OCI-M2 (cell line): ENCODE data around the gene ABTB1.

Experiments used
- DNase-seq: peaks from one replicate; lab custom pipeline; 2025; ENCODE audit not compliant: unreplicated experiment; lab: John Stamatoyannopoulos, UW

The ABTB1 gene

DNA sequence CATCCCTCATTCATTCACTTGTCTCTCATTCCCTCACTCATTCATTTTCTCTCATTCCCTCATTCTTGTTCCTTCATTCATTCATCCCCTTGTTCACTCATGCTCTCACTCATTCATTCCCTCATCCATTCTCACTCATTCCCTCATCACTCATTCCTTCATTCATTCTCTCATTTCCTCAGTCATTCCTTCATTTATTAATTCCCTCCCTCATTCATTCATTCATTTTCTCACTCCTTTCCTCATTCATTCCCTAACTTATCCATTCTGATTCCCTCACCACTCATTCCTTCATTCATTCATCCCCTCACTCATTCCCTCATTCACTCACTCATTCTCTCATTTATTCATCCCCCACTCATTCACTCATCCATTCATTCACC lies 13.8 kb downstream of the ABTB1 start:
- no peak for DNase-seq

DNA sequence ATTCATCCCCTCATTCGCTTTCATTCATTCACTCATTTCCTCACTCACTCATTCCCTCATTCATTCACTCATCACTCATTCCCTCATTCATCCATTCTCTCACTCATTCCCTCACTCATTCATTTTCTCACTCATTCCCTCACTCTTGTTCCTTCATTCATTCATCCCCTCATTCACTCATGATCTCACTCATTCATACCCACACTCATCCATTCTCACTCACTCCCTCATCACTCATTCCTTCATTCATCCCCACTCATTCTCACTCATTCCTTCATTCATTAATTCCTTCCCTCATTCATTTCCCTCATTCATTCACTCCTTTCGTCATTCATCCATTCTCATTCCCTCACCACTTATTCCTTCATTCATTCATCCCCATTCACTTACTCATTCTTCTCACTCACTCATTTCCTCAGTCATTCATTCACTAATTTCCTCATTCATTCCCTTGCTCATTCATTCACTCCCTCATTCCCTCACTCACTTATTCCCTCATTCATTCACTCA lies 14.5 kb downstream of the ABTB1 start:
- no peak for DNase-seq

DNA sequence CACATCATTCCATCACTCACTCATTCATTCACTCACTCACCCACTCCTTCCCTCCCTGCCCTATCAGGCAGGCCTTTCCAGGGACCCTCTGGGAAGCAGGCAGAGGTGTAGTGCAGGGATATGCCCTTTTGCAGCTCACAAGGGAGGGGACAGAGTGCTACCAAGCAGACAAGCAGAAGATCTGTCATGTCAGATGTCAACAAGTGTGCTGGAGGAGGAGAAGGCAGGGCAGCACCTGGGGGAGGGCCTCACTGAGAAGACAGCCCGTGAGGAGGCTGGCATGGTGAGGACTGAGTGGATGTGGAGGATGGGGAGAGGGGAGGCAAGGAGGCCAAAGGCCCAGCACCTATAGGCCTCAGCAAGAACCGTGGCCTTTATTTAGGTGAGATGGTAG lies 15.3 kb downstream of the ABTB1 start:
- no peak for DNase-seq

DNA sequence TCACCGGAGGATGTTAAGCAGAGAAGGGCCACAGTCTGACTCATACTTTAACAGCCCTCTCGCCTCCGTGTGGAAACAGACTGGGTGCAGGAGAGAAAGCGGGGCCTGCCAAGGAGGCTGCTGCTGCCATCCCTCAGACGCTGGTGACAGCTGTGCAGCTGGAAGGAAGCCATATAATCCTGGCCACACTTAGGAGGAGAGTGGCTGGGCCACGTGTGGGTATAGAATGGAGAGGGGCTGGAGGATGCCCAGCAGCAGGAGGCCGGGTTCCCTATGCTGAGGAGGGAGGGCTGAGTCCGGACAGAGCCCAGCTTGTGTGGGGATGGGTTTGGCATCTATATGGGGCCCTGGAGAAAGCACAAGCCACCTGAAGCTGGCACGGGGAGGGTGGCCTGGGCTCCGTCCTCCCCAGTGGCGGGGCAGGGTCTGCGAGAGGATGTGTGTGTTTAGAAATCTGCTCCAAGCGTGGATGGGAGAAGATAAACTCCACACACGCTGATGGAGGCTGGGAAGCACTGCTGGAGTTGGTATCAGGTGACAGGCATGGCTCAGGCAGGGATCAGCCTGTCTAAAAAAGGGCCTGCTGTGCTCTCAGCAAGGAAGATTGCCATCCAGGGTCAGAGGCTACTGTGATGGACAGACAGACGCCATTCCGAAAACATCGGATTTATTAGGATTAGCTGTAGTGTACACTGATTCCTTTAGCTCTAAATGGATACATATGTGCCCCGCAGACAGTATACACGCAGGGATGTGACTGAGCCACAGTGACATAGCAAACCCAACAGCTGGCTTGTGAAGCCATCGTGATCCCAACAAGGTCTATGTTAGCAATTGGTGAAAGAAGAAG lies 15.9 kb downstream of the ABTB1 start:
- DNase-seq = no peak

DNA sequence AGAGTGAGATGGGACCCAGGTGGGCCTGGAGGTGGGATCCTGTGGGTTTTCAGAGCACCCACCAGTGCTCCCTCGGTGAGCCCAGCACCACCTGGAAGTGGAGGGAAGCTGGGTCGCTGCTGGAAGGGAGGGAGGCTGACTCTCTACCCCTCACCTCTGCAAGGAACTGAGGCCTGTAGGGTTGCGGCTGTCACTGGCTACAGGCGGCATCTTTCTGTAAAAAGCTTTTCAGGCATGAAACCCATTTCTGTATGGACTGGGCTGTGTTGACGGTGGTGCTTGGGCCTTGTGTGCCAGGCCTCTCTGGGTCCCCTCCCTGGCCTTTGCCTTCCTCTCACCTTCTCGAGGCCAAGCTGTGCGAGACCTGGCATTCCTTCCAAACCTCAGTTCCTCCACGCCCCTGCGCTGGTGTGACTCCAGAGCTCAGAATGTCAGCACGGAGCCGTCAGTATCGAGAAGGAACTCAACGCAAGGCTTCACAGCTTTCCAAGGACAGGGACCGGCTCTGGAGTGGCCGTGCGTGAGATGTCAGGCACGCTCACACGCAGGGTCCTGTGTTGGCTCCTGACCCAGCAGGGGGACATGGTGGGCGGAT lies 16.6 kb downstream of the ABTB1 start:
- no peak for DNase-seq

DNA sequence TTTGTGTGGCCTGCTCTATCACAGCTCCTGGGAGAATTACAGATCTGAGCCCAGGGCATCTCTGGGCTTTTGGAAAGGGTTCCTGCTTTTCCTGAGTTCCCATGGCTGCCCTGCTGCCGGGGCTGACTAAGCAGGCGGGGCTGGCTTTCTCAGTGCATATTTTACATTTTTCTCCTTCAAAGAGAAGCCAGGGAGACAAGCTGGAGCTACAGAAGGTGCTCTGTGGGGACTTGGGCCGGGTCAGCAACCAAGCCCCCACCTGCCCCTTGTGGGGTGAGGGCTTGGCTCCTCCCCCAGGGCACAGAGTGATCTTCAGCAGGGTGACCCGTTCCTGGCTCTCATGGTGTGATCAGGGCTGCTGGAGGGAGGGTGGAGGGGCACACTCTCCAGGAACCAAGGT lies 17.4 kb downstream of the ABTB1 start:
- DNase-seq = no peak

DNA sequence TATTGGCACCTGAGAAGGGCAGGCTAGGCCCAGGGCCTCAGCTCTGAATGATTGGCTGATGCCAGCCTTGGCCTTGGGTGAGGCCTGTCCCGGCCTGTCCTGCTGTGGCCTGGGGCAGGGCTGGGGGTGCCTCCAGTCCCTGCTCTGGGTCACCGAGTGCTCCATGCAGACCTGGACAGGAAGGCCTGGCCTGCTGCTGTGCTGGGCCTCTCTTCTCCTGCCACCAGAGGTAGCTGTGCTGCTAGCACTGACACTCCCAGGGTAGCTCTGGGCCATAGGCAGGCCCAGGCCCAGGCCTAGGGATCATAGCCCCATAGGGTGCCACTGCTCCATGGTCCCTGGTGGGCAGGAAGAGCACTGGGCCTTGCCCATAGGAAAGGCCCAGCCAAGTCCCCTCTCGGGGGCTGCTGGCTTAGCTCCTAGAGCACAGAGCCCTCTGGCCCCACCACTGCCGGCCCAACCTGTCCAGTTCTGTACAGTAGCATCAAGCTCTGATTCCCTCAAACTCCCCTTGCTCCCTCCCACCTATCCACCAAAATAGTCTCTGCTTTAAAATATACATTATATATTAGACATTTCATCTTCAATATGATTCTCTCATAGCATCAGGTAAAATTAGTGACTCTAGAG lies 18.2 kb downstream of the ABTB1 start:
- no peak for DNase-seq

DNA sequence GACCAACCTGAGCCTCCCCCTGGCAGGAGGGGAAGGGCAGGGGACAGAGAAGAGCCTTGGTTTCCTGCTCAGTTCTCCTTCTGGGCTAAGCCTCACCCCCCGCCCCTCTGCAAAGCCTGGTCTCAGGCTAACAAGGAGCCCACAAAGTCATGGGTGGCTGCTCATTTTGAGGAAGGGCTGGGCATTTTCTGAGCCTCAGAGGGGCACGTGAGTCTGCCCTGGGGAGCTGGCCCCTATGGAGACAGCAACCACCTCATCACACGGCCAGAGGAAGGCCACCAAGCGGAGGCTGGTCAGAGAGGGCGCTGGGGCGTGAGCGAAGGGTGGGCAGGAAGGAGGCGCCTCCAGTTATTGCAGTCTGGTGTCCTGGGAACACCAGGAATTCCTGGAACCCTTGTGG lies 18.7 kb downstream of the ABTB1 start:
- DNase-seq = no peak

DNA sequence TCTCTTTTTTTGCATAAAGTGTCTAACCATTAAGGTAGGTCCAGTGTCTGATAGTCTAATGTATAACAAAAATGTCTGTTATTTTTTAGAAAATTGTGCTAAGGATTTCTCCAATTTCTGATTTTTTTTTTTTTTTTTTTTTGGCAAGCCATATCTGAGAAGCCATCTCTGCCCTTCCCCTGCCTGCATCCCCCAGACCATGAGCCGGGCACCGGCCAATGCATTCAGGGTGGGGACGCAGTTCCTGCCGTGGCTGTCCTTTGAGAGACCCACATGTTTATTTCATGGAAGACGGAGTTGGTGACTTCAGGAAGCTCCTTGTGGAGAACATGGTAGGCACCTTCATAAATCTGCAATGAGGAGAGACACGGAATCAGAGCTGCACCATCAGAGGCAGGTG lies 19.2 kb downstream of the ABTB1 start:
- no peak for DNase-seq

DNA sequence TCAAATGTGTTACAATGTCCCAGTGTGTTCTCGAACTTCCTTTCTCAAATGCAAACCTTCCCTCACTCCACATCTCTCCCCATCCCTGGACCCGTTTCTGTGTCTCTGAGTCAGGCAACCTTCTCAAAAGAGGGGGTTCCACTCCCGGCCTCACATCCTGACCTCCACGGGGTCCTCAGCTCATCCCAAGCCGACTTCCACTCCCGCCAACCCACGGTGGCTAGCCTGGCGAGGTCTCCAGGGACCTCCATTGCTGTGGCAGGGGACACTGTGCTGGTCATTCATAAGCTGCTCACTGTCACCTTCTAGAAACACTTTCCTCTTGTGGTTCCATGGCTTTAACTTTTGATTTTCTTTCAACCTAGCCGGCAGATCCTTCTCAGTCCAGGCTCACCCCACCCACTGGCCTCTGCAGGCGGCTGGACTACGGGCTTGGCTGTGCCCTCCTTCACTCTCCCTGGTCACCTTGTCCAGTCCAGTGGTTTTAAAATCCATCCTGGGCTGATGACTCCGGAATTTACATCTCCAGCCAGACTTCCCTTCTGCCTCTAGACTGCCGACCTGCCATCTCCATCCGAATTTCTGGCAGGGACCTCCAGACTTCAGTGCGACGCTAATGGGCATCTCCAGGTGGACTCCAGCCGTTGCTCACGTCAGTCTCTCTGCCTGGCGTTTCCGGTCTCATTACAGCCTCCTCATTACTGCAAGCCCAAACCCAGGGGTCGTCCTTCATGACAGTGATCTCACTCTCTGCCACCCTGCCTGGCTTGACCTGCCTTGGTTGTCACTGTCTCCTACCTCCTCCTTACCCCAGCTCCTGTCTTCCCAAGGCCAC lies 20.0 kb downstream of the ABTB1 start:
- no peak for DNase-seq

DNA sequence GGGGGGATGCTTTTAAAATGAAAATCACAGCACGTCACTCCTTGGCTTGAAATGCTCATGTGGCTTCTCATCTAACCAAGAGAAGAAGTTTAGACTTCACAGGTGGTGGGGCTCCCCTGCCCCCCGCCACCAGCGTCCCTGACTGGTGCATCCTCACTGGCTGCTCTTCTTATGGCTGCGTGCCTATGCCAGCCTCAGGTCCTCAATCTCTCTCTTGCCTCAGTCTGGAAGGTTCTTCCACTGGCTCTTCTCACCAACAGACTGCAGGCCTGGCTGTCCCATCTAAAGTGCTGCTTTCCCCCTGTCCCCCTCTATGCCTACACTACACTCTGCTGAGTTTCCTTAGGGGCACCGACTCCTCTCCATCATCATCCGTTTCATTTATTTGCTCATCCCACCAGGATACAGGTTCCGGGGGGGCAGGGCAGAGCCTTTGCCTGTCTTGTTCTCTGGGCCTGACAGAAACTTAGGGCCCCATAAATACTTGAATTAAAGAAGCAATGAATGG lies 20.6 kb downstream of the ABTB1 start:
- no peak for DNase-seq

DNA sequence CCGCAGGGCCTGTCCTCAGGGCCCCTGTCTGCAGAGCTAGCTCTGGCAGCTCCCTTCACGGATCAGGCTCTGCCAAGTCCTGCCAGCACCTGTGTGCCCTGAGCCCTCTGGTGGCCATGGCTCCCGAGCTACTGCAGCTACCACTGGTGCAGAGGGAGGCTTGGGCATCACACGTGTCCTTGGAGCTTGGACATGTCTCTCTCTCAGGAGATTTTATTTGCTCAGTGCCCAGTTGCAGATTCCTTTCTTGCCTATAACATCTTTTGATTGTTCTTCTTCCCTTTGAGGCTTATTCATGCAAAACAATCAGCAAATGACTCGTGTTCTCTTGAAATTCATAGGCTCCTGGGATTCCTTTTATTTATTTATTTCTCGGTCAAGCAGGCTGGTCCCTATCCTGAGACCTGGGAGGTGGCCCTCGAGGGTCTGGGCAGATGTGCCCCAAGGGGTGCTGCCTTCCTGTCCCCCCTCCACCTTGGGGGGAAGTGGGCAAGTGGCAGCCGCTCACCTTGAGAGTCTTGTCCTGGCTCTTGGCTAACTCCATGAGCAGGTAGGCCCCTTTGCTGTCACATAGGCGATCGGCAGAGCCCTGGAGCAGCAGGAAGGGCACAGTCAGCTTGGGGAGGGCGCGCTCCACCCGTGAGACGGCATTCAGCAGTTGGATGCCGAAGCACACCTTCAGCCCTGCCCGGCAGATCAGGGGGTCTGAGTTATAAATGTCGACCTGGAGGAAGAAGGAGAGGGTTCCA lies 21.9 kb downstream of the ABTB1 start:
- no peak for DNase-seq

DNA sequence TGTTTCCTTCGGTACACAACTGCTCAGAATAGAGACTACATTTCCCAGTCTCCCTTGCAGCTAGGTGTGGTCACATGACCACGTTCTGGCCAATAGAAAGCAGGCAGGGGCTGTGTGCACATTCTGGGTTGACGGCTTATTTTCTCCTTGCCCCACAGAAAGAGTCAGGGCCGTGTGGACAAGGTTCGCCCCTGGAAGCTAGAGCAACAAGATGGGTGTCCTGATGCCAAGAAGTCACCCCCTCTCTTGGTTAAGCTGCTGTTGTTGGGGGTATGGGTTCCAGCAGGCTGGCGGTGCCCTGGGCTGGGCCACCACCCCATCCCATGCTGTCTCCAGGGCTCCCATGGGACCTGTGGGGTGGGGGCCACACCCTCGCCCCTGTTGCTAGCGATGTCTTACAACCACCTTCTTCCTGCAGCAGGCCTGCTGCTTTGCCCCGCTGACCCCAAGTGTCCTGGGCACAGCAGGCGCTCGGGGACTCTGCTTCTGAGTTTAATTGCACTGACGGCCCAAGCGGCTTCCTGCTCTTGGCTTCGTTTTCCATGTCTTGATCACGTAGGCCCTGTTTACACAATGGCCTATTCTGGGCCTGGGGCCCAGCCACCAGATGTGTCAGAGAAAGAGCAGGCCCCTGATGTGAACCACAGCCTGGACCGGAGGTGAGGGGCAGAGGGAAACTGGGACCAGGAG lies 24.9 kb downstream of the ABTB1 start:
- no peak for DNase-seq

DNA sequence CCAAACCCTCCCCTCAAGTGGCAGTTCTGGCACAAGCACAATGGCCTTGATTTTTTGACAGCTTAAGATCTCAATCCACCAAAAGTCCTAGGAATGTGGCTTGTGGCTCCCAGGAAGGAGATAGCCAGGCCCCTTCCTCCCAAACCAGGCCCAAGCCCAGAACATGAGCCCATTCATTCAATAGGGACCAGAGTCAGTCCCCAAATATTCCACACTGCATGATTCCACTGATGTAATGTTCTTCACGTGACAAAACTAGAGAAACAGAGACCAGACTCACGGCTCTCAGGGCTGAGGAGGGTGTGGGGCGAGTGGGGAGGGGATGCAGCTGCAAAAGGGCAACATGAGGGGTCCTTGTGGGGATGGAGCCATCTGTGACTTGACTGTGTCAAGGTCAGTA lies 25.5 kb downstream of the ABTB1 start:
- no peak for DNase-seq

DNA sequence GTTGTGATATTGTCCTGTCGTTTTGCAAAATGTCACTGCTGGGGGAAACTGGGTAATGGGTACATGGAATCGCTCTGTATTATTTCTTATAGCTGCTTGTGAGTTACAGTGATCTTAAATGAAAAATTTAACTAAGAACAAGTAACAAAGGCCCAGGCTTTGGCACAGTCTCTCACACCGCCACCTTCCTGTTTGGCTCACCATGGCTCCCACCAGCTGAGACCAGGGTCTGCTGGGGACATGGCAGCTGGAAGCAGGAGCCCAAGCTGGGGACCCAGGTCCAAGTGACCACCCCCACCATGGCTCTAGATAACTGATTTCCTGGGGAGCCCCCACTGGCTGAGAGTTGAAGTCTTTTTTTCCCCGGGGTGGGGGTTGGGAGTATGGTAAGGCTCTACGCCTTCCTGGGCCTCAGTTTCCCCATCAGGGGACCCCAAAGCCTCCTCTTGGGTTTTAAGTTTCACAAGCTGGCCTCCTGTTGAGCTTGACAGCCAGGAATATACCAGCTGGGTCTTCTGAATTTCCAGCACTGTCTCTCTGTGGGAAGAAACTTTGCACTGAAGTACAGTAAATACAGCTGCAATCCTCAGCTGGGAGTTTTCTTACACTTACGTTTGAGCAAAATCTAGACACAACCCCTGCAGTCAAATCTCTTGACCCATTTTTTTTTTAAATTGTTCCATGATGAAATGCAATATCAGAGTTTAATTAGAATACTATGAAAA lies 26.1 kb downstream of the ABTB1 start:
- DNase-seq = no peak

DNA sequence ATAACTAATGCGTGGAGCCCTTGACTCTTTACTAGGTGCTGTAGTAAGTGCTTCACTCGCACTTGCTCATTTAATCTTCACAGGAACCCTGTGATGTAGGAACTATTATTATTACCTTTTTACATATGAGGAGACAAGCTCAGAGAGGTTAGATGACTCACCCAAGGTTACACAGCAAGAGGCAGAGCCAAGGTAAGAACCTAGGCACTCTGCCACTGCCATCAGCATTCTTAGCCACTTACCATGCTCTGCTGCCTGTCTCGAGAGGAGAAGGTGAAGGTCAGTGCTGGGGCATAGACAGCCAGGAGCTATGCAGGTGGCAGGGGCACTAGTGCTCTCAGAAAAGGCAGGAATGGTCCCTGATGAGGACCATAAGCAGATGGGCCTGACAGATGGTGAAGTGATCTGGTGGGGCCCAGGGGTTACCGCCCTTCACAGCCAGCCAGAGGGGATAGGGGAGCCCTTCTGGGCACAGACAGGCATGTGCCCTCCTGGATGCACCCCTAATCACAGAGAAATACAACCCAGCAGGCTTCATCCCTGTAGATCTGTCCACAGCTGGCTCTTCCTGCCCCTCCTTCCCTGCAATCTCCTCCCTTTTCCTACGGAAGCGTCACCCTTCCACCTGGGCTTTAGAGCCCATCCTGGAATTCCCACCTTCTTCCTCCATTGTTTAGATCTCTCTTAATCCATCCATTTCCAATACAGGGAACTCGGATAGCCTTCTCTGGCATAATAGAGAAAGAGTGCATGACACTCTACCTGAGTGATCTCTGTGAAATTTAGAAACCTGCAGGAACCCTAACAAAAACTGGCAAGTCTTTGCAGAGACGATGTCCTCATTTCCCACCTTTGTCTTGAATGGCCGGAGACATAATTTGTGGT lies 26.9 kb downstream of the ABTB1 start:
- no peak for DNase-seq

DNA sequence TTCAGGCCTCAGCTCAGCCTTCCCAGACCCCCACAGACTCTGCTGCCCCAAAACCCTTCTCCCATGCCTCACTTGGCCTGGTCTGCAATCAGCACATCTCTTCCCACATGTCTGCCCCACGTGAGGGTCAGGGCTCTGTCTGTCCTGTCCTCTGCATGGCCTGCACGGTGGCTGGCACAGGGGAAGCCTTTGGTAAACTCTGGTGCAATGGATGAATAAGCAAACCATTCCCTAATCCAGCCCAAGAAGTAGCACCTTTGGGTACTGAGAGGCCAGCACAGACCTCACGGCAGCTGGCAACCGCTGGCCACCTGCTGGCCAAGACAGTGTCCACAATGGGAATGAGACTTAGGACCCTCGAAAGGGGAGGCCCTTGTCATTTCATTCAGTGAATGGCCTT lies 27.7 kb downstream of the ABTB1 start:
- no peak for DNase-seq

DNA sequence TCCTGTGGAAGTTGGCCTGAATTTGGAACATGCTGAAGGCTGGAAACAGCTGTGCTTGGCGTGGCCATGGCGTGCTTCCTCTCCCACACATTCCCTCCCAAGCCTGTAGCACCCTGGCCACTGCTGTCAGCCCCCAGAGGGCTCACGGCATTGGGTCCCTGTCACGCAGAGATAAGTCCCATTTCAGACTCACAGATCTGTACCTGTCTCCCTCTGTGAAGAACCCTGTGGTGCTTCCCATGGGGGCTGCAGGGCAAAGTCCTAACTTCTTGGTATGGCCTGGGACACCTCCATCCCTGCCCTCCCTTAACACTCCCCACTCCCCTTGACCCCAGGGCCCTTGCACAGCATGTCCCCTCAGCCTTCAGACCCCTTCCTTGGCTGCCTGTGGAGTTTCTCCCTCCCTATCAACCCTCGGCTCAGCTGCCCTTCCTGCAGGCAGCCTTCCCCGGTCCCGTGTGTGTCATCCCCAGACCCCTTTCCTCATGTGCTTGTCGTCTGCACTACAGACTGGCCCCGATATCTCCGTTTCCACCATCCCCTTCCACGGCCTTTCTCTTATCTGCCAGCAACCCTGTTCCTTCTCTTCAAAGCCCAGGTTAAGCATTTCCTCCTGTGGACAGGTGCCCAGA lies 28.6 kb downstream of the ABTB1 start:
- DNase-seq = no peak
